Upper lobe of left lung (tissue), 4 donors: Measurements from ENCODE around the gene DIRAS1.

Source experiments
- CTCF ChIP-seq, 6 experiments: fragments of 450-650 bp in 4 of 6; fragments of 200-600 bp in 2 of 6; sonication (generic) in 2 of 6; IDR thresholded peaks; one replicate each; pipeline ENCODE4 v1.5.1; 2016 to 2019; ENCODE audit warnings: antibody characterized with exemption in 6 of 6
- EP300 ChIP-seq, 4 donors: sonication (generic); formaldehyde crosslinking; IDR thresholded peaks; one replicate each; pipeline ENCODE4 v1.5.1; 2017; ENCODE audit warnings: antibody characterized with exemption in 4 of 4, control low read depth in 2 of 4
- POLR2A ChIP-seq, 4 donors: fragments of 450-650 bp; IDR thresholded peaks; one replicate each; pipeline ENCODE4 v1.5.1; 2016 to 2017; ENCODE audit warnings: antibody characterized with exemption in 4 of 4, mild to moderate bottlenecking in 2 of 4

- TF ChIP-seq POLR2A (IDR thresholded peaks at IDR 0.05), result no peak
- no peak for TF ChIP-seq CTCF (IDR thresholded peaks at IDR 0.05)
- TF ChIP-seq EP300 (IDR thresholded peaks at IDR 0.05), result no peak
Observed at GRCh38 chr19:2767688-2768087, 46.5 kb upstream of the DIRAS1 start.
